HepG2 (cell line): ENCODE measurements around the gene CAND2. TPM values are rescaled to one million over a fixed set of nuclear protein-coding genes. Genes with fewer than 3 reads are reported as not detected.

ENCODE experiments used
- ATAC-seq: fragments of 200-7000 bp; cut with Tn5 transposase; 3 replicates; pipeline ENCODE4 v1.9.1; 2020; ENCODE audit warnings: mild to moderate bottlenecking, moderate library complexity
- BruUV-seq: library from RNA; stranded (reverse); fragments of 400-500 nt; replicated peaks from 2 replicates; lab custom pipeline; 2021; lab: Mats Ljungman, UMichigan
- CTCF ChIA-PET: fragments of 300-600 bp; formaldehyde crosslinking; extraction: SDS; loops from one replicate; lab custom pipeline; 2021; ENCODE audit warnings: low total read pairs, inconsistent platforms, low intra/inter-chr PET ratio; lab: Yijun Ruan, JAX
- POLR2A ChIA-PET: fragments of 350-600 bp; sonication (Branson Sonifier 250); formaldehyde crosslinking; loops from one replicate; lab custom pipeline; 2020; ENCODE audit warnings: antibody characterized with exemption, inconsistent platforms; lab: Yijun Ruan, JAX
- DNase-seq: peaks from one replicate; pipeline ENCODE4 v3.0.0-alpha.2; 2015; ENCODE audit warnings: low spot score
- FAIRE-seq: peaks from 3 replicates; lab custom pipeline; 2011; peaks lifted over from hg19 to GRCh38; lab: Jason Lieb, UNC
- H2AFZ ChIP-seq: one replicate; pipeline ENCODE4 v1.6.1; 2011; ENCODE audit warnings: low read length, inconsistent platforms
- H3K27ac ChIP-seq: fragments of 300-600 bp; 3 replicates; pipeline ENCODE4 v1.8.0; 2011; ENCODE audit warnings: mixed run types, mild to moderate bottlenecking, mixed read lengths, low read length, inconsistent platforms; ENCODE audit not compliant: insufficient read depth; ENCODE audit errors: extremely low read length
- H3K27me3 ChIP-seq, 2 experiments: fragments of 200-600 bp in 1 of 2; 2 replicates in 1 of 2; 3 replicates in 1 of 2; pipeline versions ENCODE4 v1.6.0 to v1.8.0; 2011; ENCODE audit warnings: low read length in 2 of 2, mild to moderate bottlenecking in 2 of 2, moderate library complexity in 2 of 2, inconsistent platforms in 1 of 2; ENCODE audit not compliant: insufficient read depth in 2 of 2, control insufficient read depth in 1 of 2
- H3K36me3 ChIP-seq, 2 experiments: fragments of 200-600 bp in 1 of 2; replicated peaks in 1 of 2; 2 replicates in 1 of 2; 3 replicates in 1 of 2; pipeline versions ENCODE4 v1.5.1 to v1.8.0; 2011; ENCODE audit warnings: low read length in 2 of 2, inconsistent platforms in 1 of 2; ENCODE audit not compliant: insufficient read depth in 2 of 2, control insufficient read depth in 1 of 2
- H3K4me1 ChIP-seq: 2 replicates; pipeline ENCODE4 v1.5.1; 2012; ENCODE audit warnings: low read length, inconsistent platforms; ENCODE audit not compliant: insufficient read depth
- H3K4me2 ChIP-seq: 2 replicates; pipeline ENCODE4 v1.6.0; 2011; ENCODE audit warnings: low read depth, low read length, inconsistent platforms
- H3K4me3 ChIP-seq, 3 experiments: fragments of 200-600 bp in 1 of 3; sonication (generic), shearing (Covaris generic) in 1 of 3; replicated peaks in 1 of 3; 2 replicates each; pipeline ENCODE4 v1.5.1; 2011 to 2016; ENCODE audit warnings: low read length in 3 of 3, inconsistent platforms in 2 of 3, low read depth in 2 of 3, mild to moderate bottlenecking in 2 of 3, control low read depth in 1 of 3, mixed read lengths in 1 of 3; ENCODE audit not compliant: insufficient read depth in 1 of 3
- H3K79me2 ChIP-seq: one replicate; pipeline ENCODE4 v1.6.1; 2011; ENCODE audit warnings: low read length, inconsistent platforms; ENCODE audit not compliant: insufficient read depth
- H3K9ac ChIP-seq: 2 replicates; pipeline ENCODE4 v1.6.0; 2011; ENCODE audit warnings: mild to moderate bottlenecking, low read depth, low read length, inconsistent platforms; ENCODE audit not compliant: insufficient read depth
- H3K9me3 ChIP-seq: 2 replicates; pipeline ENCODE4 v1.5.1; 2012; ENCODE audit warnings: mild to moderate bottlenecking, low read length
- H4K20me1 ChIP-seq: 2 replicates; pipeline ENCODE4 v1.6.0; 2011; ENCODE audit warnings: inconsistent platforms, mild to moderate bottlenecking, low read length, moderate library complexity; ENCODE audit not compliant: insufficient read depth
- AHR ChIP-seq: IDR thresholded peaks from 2 replicates; pipeline ENCODE4 v1.6.1; 2018; ENCODE audit warnings: missing genetic modification reagents, missing compliant biosample characterization
- ARID5B ChIP-seq: IDR thresholded peaks from 2 replicates; pipeline ENCODE4 v1.4.0; 2020; ENCODE audit warnings: mild to moderate bottlenecking, missing genetic modification reagents
- FOXP1 ChIP-seq, 2 experiments: fragments of 450-650 bp in 1 of 2; IDR thresholded peaks; 2 replicates each; pipeline ENCODE4 v1.6.1; 2017 to 2018; ENCODE audit warnings: antibody characterized with exemption in 1 of 2
- IRX3 ChIP-seq: sonication (generic); formaldehyde crosslinking; IDR thresholded peaks from 2 replicates; pipeline ENCODE4 v1.8.1; 2023; ENCODE audit warnings: mild to moderate bottlenecking, low read depth, missing genetic modification reagents, borderline replicate concordance
- MTF2 ChIP-seq: sonication (generic); formaldehyde crosslinking; IDR thresholded peaks from 2 replicates; pipeline ENCODE4 v1.5.0; 2020; ENCODE audit warnings: missing genetic modification reagents, borderline replicate concordance
- NBN ChIP-seq: fragments of 450-650 bp; conservative IDR thresholded peaks from 2 replicates; pipeline ENCODE4 v1.6.1; 2017
- PITX1 ChIP-seq: sonication (generic); formaldehyde crosslinking; IDR thresholded peaks from 2 replicates; pipeline ENCODE4 v1.5.1; 2020; ENCODE audit warnings: mild to moderate bottlenecking, missing genetic modification reagents
- REL ChIP-seq: sonication (generic); formaldehyde crosslinking; conservative IDR thresholded peaks from 2 replicates; pipeline ENCODE4 v1.8.0; 2022; ENCODE audit warnings: mild to moderate bottlenecking, missing genetic modification reagents, moderate library complexity
- TCF7 ChIP-seq: sonication (generic); IDR thresholded peaks from 2 replicates; pipeline ENCODE4 v1.6.1; 2016; ENCODE audit warnings: antibody characterized with exemption, low read depth
- ZKSCAN1 ChIP-seq: fragments of 150-350 bp; IDR thresholded peaks from 2 replicates; pipeline ENCODE4 v1.6.1; 2014; ENCODE audit warnings: low read length
- ZKSCAN5 ChIP-seq: sonication (generic); formaldehyde crosslinking; IDR thresholded peaks from 2 replicates; pipeline ENCODE4 v1.5.1; 2020; ENCODE audit warnings: mild to moderate bottlenecking, missing genetic modification reagents
- ZNF225 ChIP-seq: sonication (generic); formaldehyde crosslinking; IDR thresholded peaks from 2 replicates; pipeline ENCODE4 v1.4.0; 2020; ENCODE audit warnings: mild to moderate bottlenecking, missing genetic modification reagents
- ZNF3 ChIP-seq: IDR thresholded peaks from 2 replicates; pipeline ENCODE4 v1.7.0; 2017; ENCODE audit warnings: inconsistent platforms
- ZNF343 ChIP-seq: sonication (generic); formaldehyde crosslinking; IDR thresholded peaks from 2 replicates; pipeline ENCODE4 v1.4.0; 2020; ENCODE audit warnings: mild to moderate bottlenecking, missing genetic modification reagents
- ZNF512 ChIP-seq: sonication (generic); formaldehyde crosslinking; IDR thresholded peaks from 2 replicates; pipeline ENCODE4 v1.4.0; 2020; ENCODE audit warnings: mild to moderate bottlenecking, missing genetic modification reagents
- ZNF549 ChIP-seq: sonication (generic); formaldehyde crosslinking; IDR thresholded peaks from 2 replicates; pipeline ENCODE4 v1.5.0; 2020; ENCODE audit warnings: missing genetic modification reagents
- WGBS: methylation state at CpG from one replicate; pipeline ENCODE4 v1.1.6; 2017; ENCODE audit warnings: low lambda C conversion rate; 5-methylcytosine and 5-hydroxymethylcytosine counted together
- in situ Hi-C: cut with HindIII; loops from 2 replicates; pipeline ENCODE4 v1.10.0; 2017; ENCODE audit warnings: low pct_unique_long_range_greater_than_20kb; ENCODE audit not compliant: extremely low pct_ligation_motif_present
- intact Hi-C: fragments of 100-400 bp; cut with micrococcal nuclease; formaldehyde crosslinking; loops from one replicate; pipeline ENCODE4 v1.10.0; 2022; ENCODE audit not compliant: unreplicated experiment
- polyA plus RNA-seq, 8 experiments: library from polyadenylated mRNA; depleted of rRNA in 3 of 8; stranded (reverse) in 7 of 8; unstranded in 1 of 8; fragments of >200 nt; fragmentation: Illumina TruSeq in 4 of 8; extraction: Trizol in 4 of 8; gene quantifications; 2 replicates each; pipeline versions ENCODE4 v1.2.1 to v1.2.3, GENCODE V29; 2011 to 2016; ENCODE audit warnings: low read depth in 4 of 8, missing spikeins in 1 of 8, mixed read lengths in 1 of 8; ENCODE audit not compliant: insufficient read depth in 1 of 8
- total RNA-seq, 5 experiments: library from RNA; depleted of rRNA; stranded (reverse); fragments of >200 nt; fragmentation: Illumina TruSeq; extraction: Trizol; gene quantifications; 2 replicates each; pipeline ENCODE4 v1.2.3, GENCODE V29; 2016; ENCODE audit warnings: low read depth in 1 of 5

The CAND2 gene
- total and polyA plus RNA-seq, 2 of the 13 experiments (the other 11 are each of a cell fraction or from before 2014, with no cell fraction given) = 0.01 TPM; not detected in 1

- Histone ChIP-seq H3K9ac (no peak overlapping the region), H3K79me2 (no peaks in the 10 kb centered on the region)
- TF ChIP-seq ZKSCAN1 = peak; percentile 28; the same call in 1 of the 2 replicates
- TF ChIP-seq PITX1 (CRISPR knock-in tag) = no peak
- TF ChIP-seq ZNF225 (CRISPR knock-in tag) = no peak
- TF ChIP-seq AHR (CRISPR knock-in tag) = no peak
- no peak for TF ChIP-seq TCF7
- TF ChIP-seq, all 625 proteins: peak for 1
- Histone ChIP-seq H2AFZ (no peak overlapping the region), H3K36me3 (no peaks in the 10 kb centered on the region), H3K9me3 (no peaks in the 10 kb centered on the region), H4K20me1 (no peaks in the 10 kb centered on the region), H3K4me3 (no peak overlapping the region), H3K4me2 (no peak overlapping the region), H3K4me1 (peaks cover 43% of the 10 kb centered on the region), H3K27me3 (no peaks in the 10 kb centered on the region), H3K27ac (no peak overlapping the region)
- WGBS = 50% methylated on average over 1 of the region's 1 CpG
- DNase-seq (no peak), ATAC-seq (no peak; the same call in 2 of the 3 replicates), FAIRE-seq (no peak)
- CTCF ChIA-PET = no interaction called here
- BruUV-seq = no TSS peak
- POLR2A ChIA-PET = no interaction called here
- in situ Hi-C loops = no loop called here
- intact Hi-C loops = no loop called here
These were observed 42.2 kb upstream of the CAND2 start for GRCh38 chr3:12754313-12754712.

GRCh38 chr3:12755754-12756153, 40.7 kb upstream of the CAND2 start:
- no peaks in the 10 kb centered on the region for H4K20me1 ChIP-seq
- ChIA-PET POLR2A (no interaction called here), CTCF (no interaction called here)
- in situ Hi-C loops (no loop called here), intact Hi-C loops (no loop called here)
- H3K36me3 ChIP-seq = no peaks in the 10 kb centered on the region
- 0 out of 5 replicates have a peak, but pooled peaks cover 0 to 3% of the 10 kb centered on the region in 2 experiments for H3K27me3 ChIP-seq
- 3% methylated on average over 6 of the region's 6 CpGs for WGBS
- H2AFZ ChIP-seq = no peak overlapping the region
- ATAC-seq (no peak), FAIRE-seq (no peak), DNase-seq (peak; percentile 51)
- H3K9ac ChIP-seq = no peak overlapping the region
- H3K79me2 ChIP-seq = no peaks in the 10 kb centered on the region
- no peak overlapping the region for H3K4me3 ChIP-seq
- H3K4me2 ChIP-seq = no peak overlapping the region
- no TSS peak for BruUV-seq
- H3K27ac ChIP-seq = no peak overlapping the region
- peaks cover 44% of the 10 kb centered on the region for H3K4me1 ChIP-seq
- no peaks in the 10 kb centered on the region for H3K9me3 ChIP-seq
- TF ChIP-seq ARID5B (CRISPR knock-in tag) (0 out of 2 replicates have a peak, but pooled peaks have one; percentile 27), ZNF343 (CRISPR knock-in tag) (no peak), ZNF3 (no peak), REL (CRISPR knock-in tag) (no peak), ZNF512 (CRISPR knock-in tag) (no peak), FOXP1 (IDR thresholded peaks at IDR 0.05) (no peak), FOXP1 (CRISPR knock-in tag; IDR thresholded peaks at IDR 0.05) (peak; percentile 61), ZKSCAN5 (CRISPR knock-in tag) (no peak), NBN (no peak), IRX3 (CRISPR knock-in tag) (no peak), MTF2 (no peak), ZNF549 (no peak)
